Body of pancreas (tissue), 4 donors: ENCODE measurements around the gene C1orf35.

Experiments used
- POLR2A ChIP-seq, 3 donors: fragments of 450-650 bp; IDR thresholded peaks; one replicate each; pipeline ENCODE4 v1.6.1; 2016; ENCODE audit warnings: antibody characterized with exemption in 3 of 3, mild to moderate bottlenecking in 2 of 3
- TF ChIP-seq, protein P1 (sequence below), 7 experiments: fragments of 450-650 bp in 4 of 7; fragments of 200-600 bp in 3 of 7; sonication (generic) in 3 of 7; IDR thresholded peaks; one replicate each; pipeline ENCODE4 v1.5.1; 2016 to 2019; ENCODE audit warnings: antibody characterized with exemption in 7 of 7

DNA sequence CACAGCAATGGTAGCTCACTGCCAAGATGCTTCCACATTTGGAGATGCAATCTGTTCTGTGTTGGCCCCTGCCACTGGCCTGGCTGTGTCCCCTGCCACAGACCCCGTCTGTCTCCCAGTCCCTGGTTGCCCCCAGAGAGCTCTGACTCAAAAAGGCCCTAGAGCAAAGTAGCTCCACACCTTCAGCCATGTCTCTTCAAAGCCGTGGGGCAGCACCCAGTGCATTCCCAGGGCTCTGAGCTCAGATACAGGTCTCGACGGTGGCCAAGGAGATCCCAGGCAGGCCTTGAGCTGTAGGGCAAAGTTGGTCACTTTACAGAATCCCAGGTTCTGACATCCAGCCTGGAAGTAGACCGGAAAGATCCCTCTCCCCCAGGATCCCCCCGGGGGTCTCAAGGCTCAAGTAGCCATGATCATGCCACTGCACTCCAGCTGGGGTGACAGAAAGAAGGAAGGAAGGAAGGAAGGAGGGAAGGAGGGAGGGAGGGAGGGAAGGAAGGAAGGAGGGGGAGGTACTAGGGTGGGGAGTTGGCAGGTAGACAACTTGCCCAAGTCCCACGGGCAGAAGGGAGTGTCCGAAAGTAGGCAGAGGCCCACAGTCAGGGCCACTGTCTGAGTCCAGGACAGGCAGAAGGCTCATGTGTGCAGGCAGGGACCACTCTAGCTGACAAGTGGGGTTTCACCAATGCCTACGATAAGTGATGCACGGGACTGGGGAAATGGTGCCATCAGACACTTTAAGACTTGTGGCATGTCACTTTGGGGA is 25.4 kb downstream of the C1orf35 start:
- no peak for TF ChIP-seq POLR2A (IDR thresholded peaks at IDR 0.05)
- TF ChIP-seq, protein P1, sequence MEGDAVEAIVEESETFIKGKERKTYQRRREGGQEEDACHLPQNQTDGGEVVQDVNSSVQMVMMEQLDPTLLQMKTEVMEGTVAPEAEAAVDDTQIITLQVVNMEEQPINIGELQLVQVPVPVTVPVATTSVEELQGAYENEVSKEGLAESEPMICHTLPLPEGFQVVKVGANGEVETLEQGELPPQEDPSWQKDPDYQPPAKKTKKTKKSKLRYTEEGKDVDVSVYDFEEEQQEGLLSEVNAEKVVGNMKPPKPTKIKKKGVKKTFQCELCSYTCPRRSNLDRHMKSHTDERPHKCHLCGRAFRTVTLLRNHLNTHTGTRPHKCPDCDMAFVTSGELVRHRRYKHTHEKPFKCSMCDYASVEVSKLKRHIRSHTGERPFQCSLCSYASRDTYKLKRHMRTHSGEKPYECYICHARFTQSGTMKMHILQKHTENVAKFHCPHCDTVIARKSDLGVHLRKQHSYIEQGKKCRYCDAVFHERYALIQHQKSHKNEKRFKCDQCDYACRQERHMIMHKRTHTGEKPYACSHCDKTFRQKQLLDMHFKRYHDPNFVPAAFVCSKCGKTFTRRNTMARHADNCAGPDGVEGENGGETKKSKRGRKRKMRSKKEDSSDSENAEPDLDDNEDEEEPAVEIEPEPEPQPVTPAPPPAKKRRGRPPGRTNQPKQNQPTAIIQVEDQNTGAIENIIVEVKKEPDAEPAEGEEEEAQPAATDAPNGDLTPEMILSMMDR (IDR thresholded peaks at IDR 0.05) = no peak
